Epithelial cell of proximal tubule (primary cell): ENCODE results near the gene LRRC17. TPM values are rescaled to one million over a fixed set of nuclear protein-coding genes. Genes with fewer than 3 reads are reported as not detected.
A peak's percentile ranks its signal among the peaks of the same experiment; 100 is the strongest.
"Not testable (repeated sequence)": the region's sequence is repeated elsewhere in the genome, so short reads cannot be mapped to it uniquely, and the experiment has no call there.

Experiments used
- DNase-seq: peaks from one replicate; pipeline ENCODE4 v3.0.0-alpha.2; 2011; ENCODE audit warnings: low read depth
- H3K4me3 ChIP-seq: 2 replicates; pipeline ENCODE4 v1.5.1; 2011; ENCODE audit warnings: low read depth, mild to moderate bottlenecking, low read length
- total RNA-seq: library from RNA; depleted of rRNA; stranded (reverse); fragments of >200 nt; gene quantifications from 2 replicates; pipeline ENCODE4 v1.2.3, GENCODE V29; 2015
- TF ChIP-seq, protein P1 (sequence below): conservative IDR thresholded peaks from 2 replicates; pipeline ENCODE4 v1.5.1; 2012; ENCODE audit warnings: low read depth, mild to moderate bottlenecking, low read length

LRRC17 gene
- total RNA-seq, 1 donor from 2014 or later: 7.8 TPM

DNA sequence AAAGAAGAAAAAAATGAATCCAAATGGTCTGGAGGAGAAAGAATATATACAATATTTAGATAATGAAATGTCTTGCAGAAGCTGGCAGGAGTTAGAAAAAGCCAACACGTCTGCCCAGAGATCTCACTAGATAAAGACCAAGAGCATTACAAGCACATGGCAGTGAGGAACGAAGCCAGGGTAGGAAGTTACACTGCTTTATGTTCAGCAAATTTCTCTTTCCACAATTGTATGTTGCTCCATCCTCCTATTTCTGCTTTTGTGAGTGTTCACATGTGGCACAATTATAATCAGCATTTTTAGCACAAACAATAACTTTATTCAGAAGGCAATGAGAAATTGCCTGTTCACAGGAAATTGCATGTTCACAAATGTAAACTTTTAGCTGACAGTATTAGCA is 53.7 kb downstream of the LRRC17 start:
- DNase-seq: no peak
- no peak overlapping the region for H3K4me3 ChIP-seq
- TF ChIP-seq, protein P1, sequence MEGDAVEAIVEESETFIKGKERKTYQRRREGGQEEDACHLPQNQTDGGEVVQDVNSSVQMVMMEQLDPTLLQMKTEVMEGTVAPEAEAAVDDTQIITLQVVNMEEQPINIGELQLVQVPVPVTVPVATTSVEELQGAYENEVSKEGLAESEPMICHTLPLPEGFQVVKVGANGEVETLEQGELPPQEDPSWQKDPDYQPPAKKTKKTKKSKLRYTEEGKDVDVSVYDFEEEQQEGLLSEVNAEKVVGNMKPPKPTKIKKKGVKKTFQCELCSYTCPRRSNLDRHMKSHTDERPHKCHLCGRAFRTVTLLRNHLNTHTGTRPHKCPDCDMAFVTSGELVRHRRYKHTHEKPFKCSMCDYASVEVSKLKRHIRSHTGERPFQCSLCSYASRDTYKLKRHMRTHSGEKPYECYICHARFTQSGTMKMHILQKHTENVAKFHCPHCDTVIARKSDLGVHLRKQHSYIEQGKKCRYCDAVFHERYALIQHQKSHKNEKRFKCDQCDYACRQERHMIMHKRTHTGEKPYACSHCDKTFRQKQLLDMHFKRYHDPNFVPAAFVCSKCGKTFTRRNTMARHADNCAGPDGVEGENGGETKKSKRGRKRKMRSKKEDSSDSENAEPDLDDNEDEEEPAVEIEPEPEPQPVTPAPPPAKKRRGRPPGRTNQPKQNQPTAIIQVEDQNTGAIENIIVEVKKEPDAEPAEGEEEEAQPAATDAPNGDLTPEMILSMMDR: no peak

DNA sequence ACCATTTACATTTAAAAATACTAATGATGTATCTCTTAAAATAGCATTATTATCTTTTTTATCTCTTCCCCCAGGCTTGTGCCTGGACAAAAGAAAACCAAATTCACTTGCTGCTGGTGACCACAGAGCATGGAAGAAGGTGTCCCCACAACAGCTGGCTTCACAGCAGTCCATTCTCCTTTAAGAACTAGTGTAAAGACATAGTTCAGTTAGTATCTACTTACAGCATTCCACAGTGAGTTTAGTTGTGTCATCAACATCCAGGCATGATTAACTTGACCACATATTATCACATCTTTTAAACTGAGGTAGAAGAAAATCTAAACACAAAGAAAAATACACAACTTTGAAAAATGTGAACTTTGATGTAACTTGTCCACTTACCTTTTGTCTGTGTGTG is 55.0 kb downstream of the LRRC17 start:
- no peak overlapping the region for H3K4me3 ChIP-seq
- TF ChIP-seq, protein P1: no peak
- peak; percentile 23 for DNase-seq

DNA sequence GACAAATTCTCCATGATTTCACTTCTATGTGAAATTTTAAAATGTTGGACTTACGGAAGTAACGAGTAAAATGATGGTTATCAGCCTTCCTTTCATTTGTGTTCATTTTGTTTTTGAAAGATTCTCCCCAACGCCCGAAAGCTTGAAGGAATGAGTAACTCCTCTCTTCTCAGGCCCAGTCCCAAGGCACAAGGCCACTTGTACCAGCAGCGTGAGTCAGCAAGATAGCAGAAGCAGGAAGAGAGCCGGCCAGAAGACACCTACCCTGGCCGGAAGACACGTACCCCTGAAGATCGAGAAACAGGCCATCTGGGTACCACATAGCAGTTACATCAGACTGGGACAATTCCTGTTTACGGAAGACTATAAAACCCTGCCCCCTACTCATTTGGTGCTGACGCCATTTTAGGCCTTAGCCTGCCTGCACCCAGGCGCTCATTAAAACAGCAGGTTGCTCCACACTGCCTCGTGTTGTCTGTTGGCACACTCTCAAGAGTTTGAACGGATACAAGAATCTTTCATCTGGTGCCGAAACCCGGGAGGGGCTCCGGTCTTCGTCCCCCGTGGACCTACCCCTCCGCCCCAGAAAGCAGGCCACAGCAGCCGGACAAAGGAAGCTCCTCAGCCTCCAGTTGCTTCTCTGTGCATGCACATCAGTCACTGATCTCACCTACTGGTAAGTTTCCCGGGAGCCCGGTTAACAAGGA is 60.4 kb downstream of the LRRC17 start:
- TF ChIP-seq, protein P1: no peak
- no peak for DNase-seq
- no peak overlapping the region for H3K4me3 ChIP-seq

DNA sequence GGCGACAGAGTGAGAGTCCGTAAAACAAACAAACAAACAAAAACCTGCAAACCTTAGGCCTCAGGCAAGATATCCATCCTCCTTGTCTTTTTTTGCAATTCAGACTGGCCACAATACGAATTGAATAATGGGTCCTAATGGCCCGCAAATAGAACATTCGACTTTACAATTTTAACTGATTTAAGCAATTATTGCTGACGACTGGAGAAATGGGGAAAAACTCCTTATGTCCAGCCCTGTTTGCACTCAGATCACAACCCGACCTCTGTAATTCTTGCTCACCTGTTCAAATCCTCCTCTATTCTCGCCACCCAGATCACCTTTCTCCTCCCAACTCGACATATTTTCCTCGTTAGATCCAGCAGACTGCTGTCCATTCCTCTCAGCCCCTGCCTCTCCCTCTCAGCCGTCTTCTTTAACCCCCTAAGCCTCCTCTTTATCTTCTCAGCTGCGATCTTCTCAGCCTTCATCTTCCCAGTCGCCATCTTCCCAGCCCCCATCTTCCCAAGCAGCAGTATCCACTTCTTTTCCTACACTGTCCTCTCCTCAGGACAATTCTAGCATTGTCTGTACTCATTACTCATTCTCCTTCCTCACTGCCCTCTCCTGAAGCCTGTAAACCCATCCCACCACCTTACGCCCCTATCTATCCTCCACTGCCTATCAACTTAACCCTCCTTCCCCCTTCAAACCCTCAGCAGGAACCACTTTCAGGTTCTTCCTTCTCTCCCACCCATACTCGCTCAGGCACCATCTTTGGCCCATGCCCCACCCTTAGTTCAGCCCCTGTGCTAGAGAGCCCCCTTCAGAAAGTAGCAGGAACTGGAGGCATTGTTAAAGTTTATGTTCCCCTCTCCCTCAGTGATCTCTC is 61.8 kb downstream of the LRRC17 start:
- TF ChIP-seq, protein P1: peak; percentile 22
- no peak for DNase-seq
- H3K4me3 ChIP-seq: no peak overlapping the region

DNA sequence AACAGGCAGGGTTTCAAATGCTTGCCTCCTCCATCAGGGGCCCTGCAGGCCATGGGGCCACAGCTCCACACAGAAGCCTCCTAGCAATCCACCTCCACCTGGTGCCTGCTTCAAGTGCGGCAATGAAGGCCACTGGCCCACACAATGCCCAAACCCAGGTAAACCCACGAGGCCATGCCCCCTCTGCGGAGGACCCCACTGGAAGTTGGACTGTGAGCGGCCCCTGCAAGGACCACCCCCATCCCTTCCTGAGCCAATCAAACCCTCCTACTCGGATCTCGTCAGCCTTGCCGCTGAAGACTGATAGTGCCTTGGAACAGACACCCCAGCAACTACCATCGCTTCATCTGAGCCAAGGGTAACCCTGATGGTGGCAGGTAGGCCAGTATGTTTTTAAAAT is 63.1 kb downstream of the LRRC17 start:
- H3K4me3 ChIP-seq: no peak overlapping the region
- TF ChIP-seq, protein P1: no peak
- DNase-seq: no peak

DNA sequence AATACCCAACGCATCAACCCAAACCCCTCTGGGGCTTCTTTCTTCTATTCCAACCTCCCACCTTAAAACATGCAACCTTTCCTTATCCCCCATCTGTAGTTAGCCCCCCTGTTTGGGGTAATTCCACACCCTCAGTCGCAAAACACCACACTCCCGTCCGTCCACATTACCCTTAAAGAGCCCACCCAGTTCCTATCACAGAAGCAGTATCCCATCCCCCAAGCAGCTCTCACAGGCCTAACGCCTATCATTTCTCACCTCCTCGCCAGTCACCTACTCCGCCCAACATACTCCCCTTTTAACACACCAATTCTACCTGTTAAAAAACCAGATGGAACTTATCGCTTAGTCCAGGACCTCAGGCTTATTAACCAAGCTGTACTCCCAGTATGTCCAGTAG is 63.7 kb downstream of the LRRC17 start:
- TF ChIP-seq, protein P1: no peak
- no peak for DNase-seq
- no peak overlapping the region for H3K4me3 ChIP-seq

DNA sequence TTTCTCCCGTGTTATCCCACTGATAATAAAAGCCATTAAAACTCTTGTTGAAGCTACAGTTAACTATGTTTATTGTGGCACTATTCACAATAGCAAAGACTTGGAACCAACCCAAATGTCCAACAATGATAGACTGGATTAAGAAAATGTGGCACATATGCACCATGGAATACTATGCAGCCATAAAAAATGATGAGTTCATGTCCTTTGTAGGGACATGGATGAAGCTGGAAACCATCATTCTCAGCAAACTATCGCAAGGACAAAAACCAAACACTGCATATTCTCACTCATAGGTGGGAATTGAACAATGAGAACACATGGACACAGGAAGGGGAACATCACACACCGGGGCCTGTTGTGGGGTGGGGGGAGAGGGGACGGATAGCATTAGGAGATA is 64.8 kb downstream of the LRRC17 start:
- not testable (repeated sequence) for H3K4me3 ChIP-seq, DNase-seq
